Measurements from ENCODE around the gene TET2.

Gene TET2

GRCh38 chr4:105146276-105147015 is at the start of gene TET2:
TET2 (plus strand) TSS chr4:105146876; CDS start chr4:105233943, 87,067 bp downstream.
- peak; percentile 89 for DNase-seq (ENCODE audit: low spot score)

GRCh38 chr4:105102016-105102415 is 44.7 kb upstream of the TET2 start:
- DNase-seq (ENCODE audit: low spot score): no peak

- DNase-seq (ENCODE audit: low spot score): no peak
Measured at GRCh38 chr4:105106426-105106825, 40.2 kb upstream of the TET2 start.

GRCh38 chr4:105107095-105107856 is 39.4 kb upstream of the TET2 start:
- DNase-seq (ENCODE audit: low spot score): no peak

- no peak for DNase-seq (ENCODE audit: low spot score)
Measured at GRCh38 chr4:105108971-105109370, 37.7 kb upstream of the TET2 start.

GRCh38 chr4:105112274-105112673 is 34.4 kb upstream of the TET2 start:
- DNase-seq (ENCODE audit: low spot score): no peak

GRCh38 chr4:105113800-105114199 is 32.9 kb upstream of the TET2 start:
- no peak for DNase-seq (ENCODE audit: low spot score)

- no peak for DNase-seq (ENCODE audit: low spot score)
Measured at GRCh38 chr4:105116616-105117319, 29.9 kb upstream of the TET2 start.

GRCh38 chr4:105119356-105119755 is 27.3 kb upstream of the TET2 start:
- no peak for DNase-seq (ENCODE audit: low spot score)

- DNase-seq (ENCODE audit: low spot score): no peak
Measured at GRCh38 chr4:105120626-105121025, 26.1 kb upstream of the TET2 start.

- no peak for DNase-seq (ENCODE audit: low spot score)
Measured at GRCh38 chr4:105122350-105122749, 24.3 kb upstream of the TET2 start.

- no peak for DNase-seq (ENCODE audit: low spot score)
Measured at GRCh38 chr4:105126311-105127169, 20.1 kb upstream of the TET2 start.

- no peak for DNase-seq (ENCODE audit: low spot score)
Measured at GRCh38 chr4:105127170-105127445, 19.6 kb upstream of the TET2 start.

- no peak for DNase-seq (ENCODE audit: low spot score)
Measured at GRCh38 chr4:105128208-105128607, 18.5 kb upstream of the TET2 start.

GRCh38 chr4:105129286-105130040 is 17.2 kb upstream of the TET2 start:
- DNase-seq (ENCODE audit: low spot score): no peak

GRCh38 chr4:105130945-105131344 is 15.7 kb upstream of the TET2 start:
- DNase-seq (ENCODE audit: low spot score): no peak

- no peak for DNase-seq (ENCODE audit: low spot score)
Measured at GRCh38 chr4:105133976-105134375, 12.7 kb upstream of the TET2 start.

GRCh38 chr4:105135785-105136184 is 10.9 kb upstream of the TET2 start:
- DNase-seq (ENCODE audit: low spot score): no peak

GRCh38 chr4:105137121-105137875 is 9.4 kb upstream of the TET2 start:
- no peak for DNase-seq (ENCODE audit: low spot score)

- DNase-seq (ENCODE audit: low spot score): no peak
Measured at GRCh38 chr4:105139646-105140045, 7.0 kb upstream of the TET2 start.

All from D341Med (cell line).